ENCODE results near the gene TOP2B.

DNA sequence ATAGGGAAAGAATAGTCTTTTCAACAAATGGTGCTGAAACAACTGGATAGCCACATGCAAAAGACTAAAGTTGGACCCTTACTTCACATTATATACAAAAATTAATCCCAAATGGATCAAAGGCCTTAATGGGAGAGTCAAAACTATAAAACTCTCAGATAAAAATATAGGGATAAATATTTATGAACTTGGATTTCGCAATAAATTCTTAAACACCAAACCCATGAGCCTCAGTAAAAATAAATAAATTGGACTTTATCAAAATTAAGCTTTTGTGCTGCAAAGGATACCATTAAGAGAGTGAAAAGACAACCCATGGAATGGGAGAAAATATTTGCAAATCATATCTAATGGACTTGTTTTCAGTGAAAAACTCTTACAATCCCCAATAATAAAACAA, 18.7 kb upstream of the TOP2B start:
- TF ChIP-seq, protein P1, sequence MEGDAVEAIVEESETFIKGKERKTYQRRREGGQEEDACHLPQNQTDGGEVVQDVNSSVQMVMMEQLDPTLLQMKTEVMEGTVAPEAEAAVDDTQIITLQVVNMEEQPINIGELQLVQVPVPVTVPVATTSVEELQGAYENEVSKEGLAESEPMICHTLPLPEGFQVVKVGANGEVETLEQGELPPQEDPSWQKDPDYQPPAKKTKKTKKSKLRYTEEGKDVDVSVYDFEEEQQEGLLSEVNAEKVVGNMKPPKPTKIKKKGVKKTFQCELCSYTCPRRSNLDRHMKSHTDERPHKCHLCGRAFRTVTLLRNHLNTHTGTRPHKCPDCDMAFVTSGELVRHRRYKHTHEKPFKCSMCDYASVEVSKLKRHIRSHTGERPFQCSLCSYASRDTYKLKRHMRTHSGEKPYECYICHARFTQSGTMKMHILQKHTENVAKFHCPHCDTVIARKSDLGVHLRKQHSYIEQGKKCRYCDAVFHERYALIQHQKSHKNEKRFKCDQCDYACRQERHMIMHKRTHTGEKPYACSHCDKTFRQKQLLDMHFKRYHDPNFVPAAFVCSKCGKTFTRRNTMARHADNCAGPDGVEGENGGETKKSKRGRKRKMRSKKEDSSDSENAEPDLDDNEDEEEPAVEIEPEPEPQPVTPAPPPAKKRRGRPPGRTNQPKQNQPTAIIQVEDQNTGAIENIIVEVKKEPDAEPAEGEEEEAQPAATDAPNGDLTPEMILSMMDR (tag by site-specific recombination; IDR thresholded peaks at IDR 0.05), result no peak
- TF ChIP-seq ZNF366 (tag by site-specific recombination; conservative IDR thresholded peaks at IDR 0.05) (no peak), ZNF416 (tag by site-specific recombination; IDR thresholded peaks at IDR 0.05) (no peak), TCF7L2 (IDR thresholded peaks at IDR 0.05; ENCODE audit: borderline replicate concordance, low read depth, low read length) (no peak), ZNF658 (tag by site-specific recombination; IDR thresholded peaks at IDR 0.05) (no peak), GLI4 (tag by site-specific recombination; IDR thresholded peaks at IDR 0.05) (no peak), ZNF311 (tag by site-specific recombination; IDR thresholded peaks at IDR 0.05; ENCODE audit: borderline replicate concordance) (no peak), ZNF24 (tag by site-specific recombination; IDR thresholded peaks at IDR 0.05) (no peak), ZNF792 (tag by site-specific recombination; IDR thresholded peaks at IDR 0.05) (no peak)
- TF ChIP-seq, protein P2, sequence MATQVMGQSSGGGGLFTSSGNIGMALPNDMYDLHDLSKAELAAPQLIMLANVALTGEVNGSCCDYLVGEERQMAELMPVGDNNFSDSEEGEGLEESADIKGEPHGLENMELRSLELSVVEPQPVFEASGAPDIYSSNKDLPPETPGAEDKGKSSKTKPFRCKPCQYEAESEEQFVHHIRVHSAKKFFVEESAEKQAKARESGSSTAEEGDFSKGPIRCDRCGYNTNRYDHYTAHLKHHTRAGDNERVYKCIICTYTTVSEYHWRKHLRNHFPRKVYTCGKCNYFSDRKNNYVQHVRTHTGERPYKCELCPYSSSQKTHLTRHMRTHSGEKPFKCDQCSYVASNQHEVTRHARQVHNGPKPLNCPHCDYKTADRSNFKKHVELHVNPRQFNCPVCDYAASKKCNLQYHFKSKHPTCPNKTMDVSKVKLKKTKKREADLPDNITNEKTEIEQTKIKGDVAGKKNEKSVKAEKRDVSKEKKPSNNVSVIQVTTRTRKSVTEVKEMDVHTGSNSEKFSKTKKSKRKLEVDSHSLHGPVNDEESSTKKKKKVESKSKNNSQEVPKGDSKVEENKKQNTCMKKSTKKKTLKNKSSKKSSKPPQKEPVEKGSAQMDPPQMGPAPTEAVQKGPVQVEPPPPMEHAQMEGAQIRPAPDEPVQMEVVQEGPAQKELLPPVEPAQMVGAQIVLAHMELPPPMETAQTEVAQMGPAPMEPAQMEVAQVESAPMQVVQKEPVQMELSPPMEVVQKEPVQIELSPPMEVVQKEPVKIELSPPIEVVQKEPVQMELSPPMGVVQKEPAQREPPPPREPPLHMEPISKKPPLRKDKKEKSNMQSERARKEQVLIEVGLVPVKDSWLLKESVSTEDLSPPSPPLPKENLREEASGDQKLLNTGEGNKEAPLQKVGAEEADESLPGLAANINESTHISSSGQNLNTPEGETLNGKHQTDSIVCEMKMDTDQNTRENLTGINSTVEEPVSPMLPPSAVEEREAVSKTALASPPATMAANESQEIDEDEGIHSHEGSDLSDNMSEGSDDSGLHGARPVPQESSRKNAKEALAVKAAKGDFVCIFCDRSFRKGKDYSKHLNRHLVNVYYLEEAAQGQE (tag by site-specific recombination; IDR thresholded peaks at IDR 0.05), result no peak
- TF ChIP-seq, protein P3, sequence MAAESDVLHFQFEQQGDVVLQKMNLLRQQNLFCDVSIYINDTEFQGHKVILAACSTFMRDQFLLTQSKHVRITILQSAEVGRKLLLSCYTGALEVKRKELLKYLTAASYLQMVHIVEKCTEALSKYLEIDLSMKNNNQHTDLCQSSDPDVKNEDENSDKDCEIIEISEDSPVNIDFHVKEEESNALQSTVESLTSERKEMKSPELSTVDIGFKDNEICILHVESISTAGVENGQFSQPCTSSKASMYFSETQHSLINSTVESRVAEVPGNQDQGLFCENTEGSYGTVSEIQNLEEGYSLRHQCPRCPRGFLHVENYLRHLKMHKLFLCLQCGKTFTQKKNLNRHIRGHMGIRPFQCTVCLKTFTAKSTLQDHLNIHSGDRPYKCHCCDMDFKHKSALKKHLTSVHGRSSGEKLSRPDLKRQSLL (tag by site-specific recombination; IDR thresholded peaks at IDR 0.05), result no peak
- TF ChIP-seq, protein P4, sequence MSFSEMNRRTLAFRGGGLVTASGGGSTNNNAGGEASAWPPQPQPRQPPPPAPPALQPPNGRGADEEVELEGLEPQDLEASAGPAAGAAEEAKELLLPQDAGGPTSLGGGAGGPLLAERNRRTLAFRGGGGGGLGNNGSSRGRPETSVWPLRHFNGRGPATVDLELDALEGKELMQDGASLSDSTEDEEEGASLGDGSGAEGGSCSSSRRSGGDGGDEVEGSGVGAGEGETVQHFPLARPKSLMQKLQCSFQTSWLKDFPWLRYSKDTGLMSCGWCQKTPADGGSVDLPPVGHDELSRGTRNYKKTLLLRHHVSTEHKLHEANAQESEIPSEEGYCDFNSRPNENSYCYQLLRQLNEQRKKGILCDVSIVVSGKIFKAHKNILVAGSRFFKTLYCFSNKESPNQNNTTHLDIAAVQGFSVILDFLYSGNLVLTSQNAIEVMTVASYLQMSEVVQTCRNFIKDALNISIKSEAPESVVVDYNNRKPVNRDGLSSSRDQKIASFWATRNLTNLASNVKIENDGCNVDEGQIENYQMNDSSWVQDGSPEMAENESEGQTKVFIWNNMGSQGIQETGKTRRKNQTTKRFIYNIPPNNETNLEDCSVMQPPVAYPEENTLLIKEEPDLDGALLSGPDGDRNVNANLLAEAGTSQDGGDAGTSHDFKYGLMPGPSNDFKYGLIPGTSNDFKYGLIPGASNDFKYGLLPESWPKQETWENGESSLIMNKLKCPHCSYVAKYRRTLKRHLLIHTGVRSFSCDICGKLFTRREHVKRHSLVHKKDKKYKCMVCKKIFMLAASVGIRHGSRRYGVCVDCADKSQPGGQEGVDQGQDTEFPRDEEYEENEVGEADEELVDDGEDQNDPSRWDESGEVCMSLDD (tag by site-specific recombination; IDR thresholded peaks at IDR 0.05), result no peak
- TF ChIP-seq, protein P5, sequence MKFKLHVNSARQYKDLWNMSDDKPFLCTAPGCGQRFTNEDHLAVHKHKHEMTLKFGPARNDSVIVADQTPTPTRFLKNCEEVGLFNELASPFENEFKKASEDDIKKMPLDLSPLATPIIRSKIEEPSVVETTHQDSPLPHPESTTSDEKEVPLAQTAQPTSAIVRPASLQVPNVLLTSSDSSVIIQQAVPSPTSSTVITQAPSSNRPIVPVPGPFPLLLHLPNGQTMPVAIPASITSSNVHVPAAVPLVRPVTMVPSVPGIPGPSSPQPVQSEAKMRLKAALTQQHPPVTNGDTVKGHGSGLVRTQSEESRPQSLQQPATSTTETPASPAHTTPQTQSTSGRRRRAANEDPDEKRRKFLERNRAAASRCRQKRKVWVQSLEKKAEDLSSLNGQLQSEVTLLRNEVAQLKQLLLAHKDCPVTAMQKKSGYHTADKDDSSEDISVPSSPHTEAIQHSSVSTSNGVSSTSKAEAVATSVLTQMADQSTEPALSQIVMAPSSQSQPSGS (tag by site-specific recombination; IDR thresholded peaks at IDR 0.05; ENCODE audit: low read depth), result no peak
- TF ChIP-seq, protein P6, sequence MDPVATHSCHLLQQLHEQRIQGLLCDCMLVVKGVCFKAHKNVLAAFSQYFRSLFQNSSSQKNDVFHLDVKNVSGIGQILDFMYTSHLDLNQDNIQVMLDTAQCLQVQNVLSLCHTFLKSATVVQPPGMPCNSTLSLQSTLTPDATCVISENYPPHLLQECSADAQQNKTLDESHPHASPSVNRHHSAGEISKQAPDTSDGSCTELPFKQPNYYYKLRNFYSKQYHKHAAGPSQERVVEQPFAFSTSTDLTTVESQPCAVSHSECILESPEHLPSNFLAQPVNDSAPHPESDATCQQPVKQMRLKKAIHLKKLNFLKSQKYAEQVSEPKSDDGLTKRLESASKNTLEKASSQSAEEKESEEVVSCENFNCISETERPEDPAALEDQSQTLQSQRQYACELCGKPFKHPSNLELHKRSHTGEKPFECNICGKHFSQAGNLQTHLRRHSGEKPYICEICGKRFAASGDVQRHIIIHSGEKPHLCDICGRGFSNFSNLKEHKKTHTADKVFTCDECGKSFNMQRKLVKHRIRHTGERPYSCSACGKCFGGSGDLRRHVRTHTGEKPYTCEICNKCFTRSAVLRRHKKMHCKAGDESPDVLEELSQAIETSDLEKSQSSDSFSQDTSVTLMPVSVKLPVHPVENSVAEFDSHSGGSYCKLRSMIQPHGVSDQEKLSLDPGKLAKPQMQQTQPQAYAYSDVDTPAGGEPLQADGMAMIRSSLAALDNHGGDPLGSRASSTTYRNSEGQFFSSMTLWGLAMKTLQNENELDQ (tag by site-specific recombination; IDR thresholded peaks at IDR 0.05; ENCODE audit: low read depth), result no peak

All from HEK293 (cell line).